K562 (cell line): ENCODE measurements around the gene SH3PXD2B.

ENCODE experiments used
- ARNT ChIP-seq, 2 experiments: fragments of 450-650 bp; IDR thresholded peaks; 2 replicates each; pipeline ENCODE4 v1.6.1; 2016; ENCODE audit warnings: mild to moderate bottlenecking in 1 of 2
- ELF4 ChIP-seq: fragments of 450-650 bp; formaldehyde crosslinking; IDR thresholded peaks from 2 replicates; pipeline ENCODE4 v1.4.0; 2022; ENCODE audit warnings: missing genetic modification characterization
- MTA3 ChIP-seq: fragments of 450-650 bp; formaldehyde crosslinking; IDR thresholded peaks from 2 replicates; pipeline ENCODE4 v1.6.1; 2017; ENCODE audit warnings: mild to moderate bottlenecking, borderline replicate concordance
- NCOR1 ChIP-seq: fragments of 450-650 bp; IDR thresholded peaks from 2 replicates; pipeline ENCODE4 v1.6.1; 2016; ENCODE audit warnings: mild to moderate bottlenecking, moderate library complexity
- NFYB ChIP-seq: IDR thresholded peaks from 2 replicates; pipeline ENCODE4 v1.6.1; 2011; ENCODE audit warnings: mild to moderate bottlenecking, moderate library complexity; ENCODE audit not compliant: insufficient read length; ENCODE audit errors: extremely low read depth
- TF ChIP-seq, protein P1 (sequence below): sonication (generic); formaldehyde crosslinking; IDR thresholded peaks from 2 replicates; pipeline ENCODE4 v1.8.1; 2022; ENCODE audit warnings: missing genetic modification reagents
- TF ChIP-seq, protein P2 (sequence below), 3 experiments: IDR thresholded peaks in 2 of 3; conservative IDR thresholded peaks in 1 of 3; 2 replicates each; pipeline ENCODE4 v1.5.1; 2011 to 2012; ENCODE audit warnings: low read length in 3 of 3, mild to moderate bottlenecking in 3 of 3, control low read depth in 2 of 3, improper control_type of control experiment in 1 of 3, inconsistent platforms in 1 of 3, low read depth in 1 of 3, mixed read lengths in 1 of 3, moderate library complexity in 1 of 3; ENCODE audit not compliant: insufficient read depth in 2 of 3

DNA sequence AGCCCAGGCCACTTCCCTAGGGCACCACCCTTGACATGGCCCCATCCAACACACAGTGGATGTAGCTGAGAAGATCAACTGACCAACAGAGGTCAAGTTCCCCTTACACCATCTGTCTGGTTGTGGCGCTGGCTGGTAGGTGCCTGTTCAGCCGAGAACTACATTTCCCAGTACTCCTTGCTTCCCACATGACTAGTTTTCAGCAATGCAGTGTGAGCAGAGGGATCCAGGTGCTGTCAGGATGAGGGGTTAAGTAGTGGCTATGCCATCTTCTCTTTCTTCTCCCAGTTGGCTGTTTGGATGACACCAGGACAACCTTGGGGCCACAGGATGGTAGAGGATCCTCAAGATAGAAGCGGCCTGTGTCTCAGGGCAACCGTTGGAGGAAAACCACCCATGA, 48.6 kb upstream of the SH3PXD2B start:
- TF ChIP-seq MTA3, result no peak
- no peak for TF ChIP-seq NFYB
- no peak for TF ChIP-seq ARNT (IDR thresholded peaks at IDR 0.05)
- TF ChIP-seq, protein P1, sequence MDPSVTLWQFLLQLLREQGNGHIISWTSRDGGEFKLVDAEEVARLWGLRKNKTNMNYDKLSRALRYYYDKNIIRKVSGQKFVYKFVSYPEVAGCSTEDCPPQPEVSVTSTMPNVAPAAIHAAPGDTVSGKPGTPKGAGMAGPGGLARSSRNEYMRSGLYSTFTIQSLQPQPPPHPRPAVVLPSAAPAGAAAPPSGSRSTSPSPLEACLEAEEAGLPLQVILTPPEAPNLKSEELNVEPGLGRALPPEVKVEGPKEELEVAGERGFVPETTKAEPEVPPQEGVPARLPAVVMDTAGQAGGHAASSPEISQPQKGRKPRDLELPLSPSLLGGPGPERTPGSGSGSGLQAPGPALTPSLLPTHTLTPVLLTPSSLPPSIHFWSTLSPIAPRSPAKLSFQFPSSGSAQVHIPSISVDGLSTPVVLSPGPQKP (CRISPR knock-in tag), result no peak
- TF ChIP-seq, protein P2, sequence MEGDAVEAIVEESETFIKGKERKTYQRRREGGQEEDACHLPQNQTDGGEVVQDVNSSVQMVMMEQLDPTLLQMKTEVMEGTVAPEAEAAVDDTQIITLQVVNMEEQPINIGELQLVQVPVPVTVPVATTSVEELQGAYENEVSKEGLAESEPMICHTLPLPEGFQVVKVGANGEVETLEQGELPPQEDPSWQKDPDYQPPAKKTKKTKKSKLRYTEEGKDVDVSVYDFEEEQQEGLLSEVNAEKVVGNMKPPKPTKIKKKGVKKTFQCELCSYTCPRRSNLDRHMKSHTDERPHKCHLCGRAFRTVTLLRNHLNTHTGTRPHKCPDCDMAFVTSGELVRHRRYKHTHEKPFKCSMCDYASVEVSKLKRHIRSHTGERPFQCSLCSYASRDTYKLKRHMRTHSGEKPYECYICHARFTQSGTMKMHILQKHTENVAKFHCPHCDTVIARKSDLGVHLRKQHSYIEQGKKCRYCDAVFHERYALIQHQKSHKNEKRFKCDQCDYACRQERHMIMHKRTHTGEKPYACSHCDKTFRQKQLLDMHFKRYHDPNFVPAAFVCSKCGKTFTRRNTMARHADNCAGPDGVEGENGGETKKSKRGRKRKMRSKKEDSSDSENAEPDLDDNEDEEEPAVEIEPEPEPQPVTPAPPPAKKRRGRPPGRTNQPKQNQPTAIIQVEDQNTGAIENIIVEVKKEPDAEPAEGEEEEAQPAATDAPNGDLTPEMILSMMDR (IDR thresholded peaks at IDR 0.05 in 2 of 3, conservative IDR thresholded peaks at IDR 0.05 in 1 of 3; ENCODE audit: insufficient read depth in 2 of 3, low read depth in 1 of 3, low read length in 3 of 3), result no peak
- no peak for TF ChIP-seq NCOR1
- no peak for TF ChIP-seq ELF4 (CRISPR knock-in tag)
